HCT116 (cell line): ENCODE results near the gene ACVR1. TPM values are rescaled to one million over a fixed set of nuclear protein-coding genes. Genes with fewer than 3 reads are reported as not detected.

Experiments
- ATAC-seq: fragments of 200-7000 bp; cut with Tn5 transposase; 2 replicates; pipeline ENCODE4 v1.9.1; 2020; ENCODE audit warnings: mild to moderate bottlenecking, moderate library complexity
- BruUV-seq: library from RNA; stranded (reverse); fragments of 400-500 nt; replicated peaks from 2 replicates; lab custom pipeline; 2021; lab: Mats Ljungman, UMichigan
- CTCF ChIA-PET: fragments of 300-600 bp; sonication (Branson Sonifier 250); formaldehyde crosslinking; loops from one replicate; lab custom pipeline; 2021; ENCODE audit warnings: antibody characterized with exemption; lab: Charles Lee
- POLR2A ChIA-PET: fragments of 300-600, 350-600 bp; sonication (Branson Sonifier 250); formaldehyde crosslinking; loops from one replicate; lab custom pipeline; 2021; ENCODE audit warnings: antibody characterized with exemption; lab: Charles Lee
- RAD21 ChIA-PET, 2 experiments: fragments of 300-600 bp; sonication (Branson Sonifier 250); formaldehyde crosslinking; loops; one replicate each; lab custom pipeline; 2023; ENCODE audit warnings: low total read pairs in 2 of 2; ENCODE audit not compliant: uncharacterized antibody in 2 of 2, unreplicated experiment in 2 of 2, low non-redundant PET in 1 of 2; lab: Charles Lee
- DNase-seq: peaks from one replicate; pipeline ENCODE4 v3.0.0-alpha.2; 2010; ENCODE audit warnings: low read depth, low spot score
- H2AFZ ChIP-seq: fragments of 200-600 bp; shearing (Covaris generic), sonication (generic); 2 replicates; pipeline ENCODE4 v1.6.1; 2017; ENCODE audit warnings: low read depth, mixed run types, mixed read lengths, antibody characterized with exemption, low read length; ENCODE audit not compliant: poor library complexity, severe bottlenecking
- H3K27ac ChIP-seq: 2 replicates; pipeline ENCODE4 v1.5.1; 2012; ENCODE audit warnings: low read depth, low read length
- H3K27me3 ChIP-seq: fragments of 200-600 bp; sonication (generic); 2 replicates; pipeline ENCODE4 v1.6.1; 2016; ENCODE audit warnings: mixed run types, low read length, mixed read lengths; ENCODE audit not compliant: insufficient read depth
- H3K36me3 ChIP-seq, 2 experiments: fragments of 200-500 bp in 1 of 2; fragments of 200-600 bp in 1 of 2; sonication (Bioruptor generic) in 1 of 2; sonication (generic) in 1 of 2; 2 replicates each; pipeline versions ENCODE4 v1.5.1 to v1.6.1; 2014 to 2016; ENCODE audit warnings: low read length in 2 of 2, inconsistent platforms in 1 of 2, mixed read lengths in 1 of 2, mixed run types in 1 of 2; ENCODE audit not compliant: insufficient read depth in 2 of 2, control insufficient read depth in 1 of 2
- H3K4me1 ChIP-seq, 2 experiments: fragments of 200-600 bp in 1 of 2; sonication (generic) in 1 of 2; 2 replicates each; pipeline versions ENCODE4 v1.5.1 to v1.6.1; 2012 to 2017; ENCODE audit warnings: low read length in 2 of 2, inconsistent platforms in 1 of 2, mild to moderate bottlenecking in 1 of 2, mixed read lengths in 1 of 2, mixed run types in 1 of 2, moderate library complexity in 1 of 2; ENCODE audit not compliant: insufficient read depth in 2 of 2, control insufficient read depth in 1 of 2
- H3K4me2 ChIP-seq: fragments of 200-600 bp; sonication (generic); 2 replicates; pipeline ENCODE4 v1.6.1; 2017; ENCODE audit warnings: mixed run types, low read length, mixed read lengths
- H3K4me3 ChIP-seq, 2 experiments: fragments of 200-600 bp in 1 of 2; sonication (generic) in 1 of 2; replicated peaks in 1 of 2; 2 replicates each; pipeline ENCODE4 v1.5.1; 2011 to 2016; ENCODE audit warnings: low read length in 2 of 2, control low read depth in 1 of 2, low read depth in 1 of 2, mild to moderate bottlenecking in 1 of 2, mixed read lengths in 1 of 2, mixed run types in 1 of 2
- H3K79me2 ChIP-seq: fragments of 200-600 bp; sonication (generic); 2 replicates; pipeline ENCODE4 v1.6.1; 2017; ENCODE audit warnings: mild to moderate bottlenecking, mixed run types, low read length, moderate library complexity, mixed read lengths; ENCODE audit not compliant: insufficient read depth
- H3K9ac ChIP-seq: fragments of 200-600 bp; sonication (generic); 2 replicates; pipeline ENCODE4 v1.6.1; 2016; ENCODE audit warnings: low read length, mixed read lengths
- H3K9me2 ChIP-seq: fragments of 200-600 bp; sonication (generic), shearing (Covaris generic); 2 replicates; pipeline ENCODE4 v1.6.1; 2017; ENCODE audit warnings: mixed run types, mild to moderate bottlenecking, moderate library complexity; ENCODE audit not compliant: insufficient read depth
- H3K9me3 ChIP-seq, 2 experiments: fragments of 200-500 bp in 1 of 2; fragments of 200-600 bp in 1 of 2; sonication (Bioruptor generic) in 1 of 2; sonication (generic) in 1 of 2; 2 replicates each; pipeline ENCODE4 v1.6.1; 2014 to 2017; ENCODE audit warnings: low read length in 2 of 2, mixed read lengths in 2 of 2, inconsistent platforms in 1 of 2, low read depth in 1 of 2, mild to moderate bottlenecking in 1 of 2, mixed run types in 1 of 2, moderate library complexity in 1 of 2; ENCODE audit not compliant: control insufficient read depth in 1 of 2, insufficient read depth in 1 of 2
- H4K20me1 ChIP-seq: fragments of 200-600 bp; sonication (generic), shearing (Covaris generic); 2 replicates; pipeline ENCODE4 v1.6.1; 2017; ENCODE audit warnings: mixed run types, mild to moderate bottlenecking, moderate library complexity; ENCODE audit not compliant: insufficient read depth
- CEBPB ChIP-seq: IDR thresholded peaks from 2 replicates; pipeline ENCODE4 v1.6.1; 2012; ENCODE audit warnings: low read depth
- CTCF ChIP-seq, 3 experiments: fragments of 200-600 bp in 1 of 3; sonication (generic) in 1 of 3; IDR thresholded peaks in 2 of 3; conservative IDR thresholded peaks in 1 of 3; 2 replicates each; pipeline ENCODE4 v1.5.1; 2012 to 2017; ENCODE audit warnings: low read depth in 2 of 3, low read length in 2 of 3, antibody characterized with exemption in 1 of 3, borderline replicate concordance in 1 of 3, control low read depth in 1 of 3, mild to moderate bottlenecking in 1 of 3, mixed read lengths in 1 of 3, mixed run types in 1 of 3, moderate library complexity in 1 of 3; ENCODE audit not compliant: insufficient read depth in 1 of 3
- EGR1 ChIP-seq: IDR thresholded peaks from 2 replicates; pipeline ENCODE4 v1.6.1; 2012; ENCODE audit warnings: low read depth
- EZH2 ChIP-seq: fragments of 200-600 bp; sonication (generic); IDR thresholded peaks from 2 replicates; pipeline ENCODE4 v1.6.1; 2017; ENCODE audit warnings: antibody characterized with exemption, mixed run types
- EZH2phosphoT487 ChIP-seq: fragments of 200-600 bp; IDR thresholded peaks from 2 replicates; pipeline ENCODE4 v1.6.1; 2018; ENCODE audit warnings: antibody characterized with exemption, borderline replicate concordance
- JUND ChIP-seq: IDR thresholded peaks from 2 replicates; pipeline ENCODE4 v1.6.1; 2012
- MAX ChIP-seq: IDR thresholded peaks from 2 replicates; pipeline ENCODE4 v1.6.1; 2012
- POLR2A ChIP-seq: IDR thresholded peaks from 2 replicates; pipeline ENCODE4 v1.7.0; 2011; ENCODE audit warnings: borderline replicate concordance; ENCODE audit not compliant: insufficient read depth, insufficient read length; ENCODE audit errors: extremely low read depth
- SIN3A ChIP-seq: IDR thresholded peaks from 2 replicates; pipeline ENCODE4 v1.6.1; 2012; ENCODE audit warnings: low read depth
- TCF7L2 ChIP-seq: IDR thresholded peaks from 2 replicates; pipeline ENCODE4 v1.7.0; 2011; ENCODE audit warnings: borderline replicate concordance, inconsistent platforms; ENCODE audit not compliant: insufficient read depth, insufficient read length; ENCODE audit errors: extremely low read depth
- YY1 ChIP-seq: IDR thresholded peaks from 2 replicates; pipeline ENCODE4 v1.6.1; 2011; ENCODE audit warnings: low read length, low read depth, moderate library complexity, mild to moderate bottlenecking; ENCODE audit not compliant: insufficient replicate concordance; ENCODE audit errors: extremely low read depth
- ZBTB33 ChIP-seq: IDR thresholded peaks from 2 replicates; pipeline ENCODE4 v1.6.1; 2011; ENCODE audit warnings: mild to moderate bottlenecking, low read length, moderate library complexity; ENCODE audit not compliant: insufficient replicate concordance; ENCODE audit errors: extremely low read depth
- ZFX ChIP-seq: fragments of 450-650 bp; IDR thresholded peaks from 2 replicates; pipeline ENCODE4 v1.6.1; 2017
- intact Hi-C: fragments of 100-400 bp; cut with micrococcal nuclease; formaldehyde crosslinking; loops from 2 replicates; pipeline ENCODE4 v1.10.0; 2022
- total RNA-seq: library from RNA; stranded (reverse); gene quantifications from one replicate; pipeline ENCODE4 v1.2.1, GENCODE V29; 2021; ENCODE audit not compliant: unreplicated experiment

Gene ACVR1
- total RNA-seq, 1 experiment from 2014 or later = 16.9 TPM

- no peak for TF ChIP-seq ZBTB33
- TF ChIP-seq EZH2phosphoT487 = no peak
- TF ChIP-seq ZFX = no peak
- no peak for TF ChIP-seq POLR2A
- TF ChIP-seq, all 23 proteins: peak for 0
Measured at GRCh38 chr2:157874348-157874747, 1.8 kb downstream of the ACVR1 start (continued).

GRCh38 chr2:157872791-157873190 lies 3.3 kb downstream of the ACVR1 start:
- no peaks in the 10 kb centered on the region for H3K9me2 ChIP-seq
- no peak overlapping the region for H3K9ac ChIP-seq
- ChIA-PET CTCF (no interaction called here), RAD21 (no interaction called here), POLR2A (no interaction called here)
- no peaks in the 10 kb centered on the region for H3K9me3 ChIP-seq
- H3K27ac ChIP-seq = no peak overlapping the region
- TF ChIP-seq CTCF (IDR thresholded peaks at IDR 0.05 in 2 of 3, conservative IDR thresholded peaks at IDR 0.05 in 1 of 3; ENCODE audit: borderline replicate concordance in 1 of 3, insufficient read depth in 1 of 3, low read depth in 2 of 3, low read length in 2 of 3) (no peak), SIN3A (no peak), EZH2phosphoT487 (no peak), MAX (no peak), EZH2 (no peak), EGR1 (no peak), TCF7L2 (no peak), ZBTB33 (no peak), YY1 (no peak), CEBPB (no peak), JUND (no peak)
- no peak overlapping the region for H2AFZ ChIP-seq
- BruUV-seq = no TSS peak
- H3K4me1 ChIP-seq = peaks cover 3 to 22% of the 10 kb centered on the region in 2 experiments; a peak in 3 of 4 replicates
- no peaks in the 10 kb centered on the region for H4K20me1 ChIP-seq
- intact Hi-C loops = no loop called here
- ATAC-seq (no peak), DNase-seq (no peak)
- peaks cover 23% of the 10 kb centered on the region for H3K79me2 ChIP-seq
- H3K36me3 ChIP-seq = no peaks in the 10 kb centered on the region
- H3K4me3 ChIP-seq = no peak overlapping the region
- no peaks in the 10 kb centered on the region for H3K27me3 ChIP-seq
- no peak overlapping the region for H3K4me2 ChIP-seq
